Measurements from ENCODE around the gene MLH1.

GRCh38 chr3:37025561-37026335 is 32.4 kb downstream of the MLH1 start:
- TF ChIP-seq, protein P1, sequence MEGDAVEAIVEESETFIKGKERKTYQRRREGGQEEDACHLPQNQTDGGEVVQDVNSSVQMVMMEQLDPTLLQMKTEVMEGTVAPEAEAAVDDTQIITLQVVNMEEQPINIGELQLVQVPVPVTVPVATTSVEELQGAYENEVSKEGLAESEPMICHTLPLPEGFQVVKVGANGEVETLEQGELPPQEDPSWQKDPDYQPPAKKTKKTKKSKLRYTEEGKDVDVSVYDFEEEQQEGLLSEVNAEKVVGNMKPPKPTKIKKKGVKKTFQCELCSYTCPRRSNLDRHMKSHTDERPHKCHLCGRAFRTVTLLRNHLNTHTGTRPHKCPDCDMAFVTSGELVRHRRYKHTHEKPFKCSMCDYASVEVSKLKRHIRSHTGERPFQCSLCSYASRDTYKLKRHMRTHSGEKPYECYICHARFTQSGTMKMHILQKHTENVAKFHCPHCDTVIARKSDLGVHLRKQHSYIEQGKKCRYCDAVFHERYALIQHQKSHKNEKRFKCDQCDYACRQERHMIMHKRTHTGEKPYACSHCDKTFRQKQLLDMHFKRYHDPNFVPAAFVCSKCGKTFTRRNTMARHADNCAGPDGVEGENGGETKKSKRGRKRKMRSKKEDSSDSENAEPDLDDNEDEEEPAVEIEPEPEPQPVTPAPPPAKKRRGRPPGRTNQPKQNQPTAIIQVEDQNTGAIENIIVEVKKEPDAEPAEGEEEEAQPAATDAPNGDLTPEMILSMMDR (IDR thresholded peaks at IDR 0.05) = no peak
- no peak for TF ChIP-seq POLR2A (IDR thresholded peaks at IDR 0.05)
- TF ChIP-seq EP300 (IDR thresholded peaks at IDR 0.05) = no peak

Data from ovary (tissue), 3 donors.